Ovary (tissue), 10 donors: ENCODE results near the gene BANK1. TPM values are rescaled to one million over a fixed set of nuclear protein-coding genes. Genes with fewer than 3 reads are reported as not detected.

Source experiments
- DNase-seq, 5 donors: peaks; one replicate each; pipeline ENCODE4 v3.0.0-alpha.2; 2019 to 2020
- H3K27ac ChIP-seq, 2 donors: fragments of 200-600 bp; one replicate each; pipeline versions ENCODE4 v1.5.1 to v1.8.0; 2019 to 2022
- H3K27me3 ChIP-seq: fragments of 200-600 bp; one replicate; pipeline ENCODE4 v1.8.0; 2022
- H3K36me3 ChIP-seq: fragments of 200-600 bp; sonication (generic); one replicate; pipeline ENCODE4 v1.5.1; 2019
- H3K4me1 ChIP-seq: one replicate; pipeline ENCODE4 v1.8.1; 2013; ENCODE audit warnings: mild to moderate bottlenecking, moderate library complexity; ENCODE audit not compliant: insufficient read depth
- H3K4me3 ChIP-seq: fragments of 200-600 bp; sonication (generic); one replicate; pipeline ENCODE4 v1.5.1; 2017
- H3K9me3 ChIP-seq, 2 donors: fragments of 200-600 bp in 1 of 2; sonication (generic) in 1 of 2; one replicate each; pipeline versions ENCODE4 v1.5.1 to v1.8.1; 2013 to 2019; ENCODE audit warnings: mild to moderate bottlenecking in 1 of 2, moderate library complexity in 1 of 2
- EP300 ChIP-seq: sonication (generic); formaldehyde crosslinking; IDR thresholded peaks from one replicate; pipeline ENCODE4 v1.6.1; 2017; ENCODE audit warnings: antibody characterized with exemption
- POLR2A ChIP-seq: fragments of 450-650 bp; IDR thresholded peaks from one replicate; pipeline ENCODE4 v1.6.1; 2017; ENCODE audit warnings: antibody characterized with exemption, mild to moderate bottlenecking, moderate library complexity
- WGBS, 3 donors: extraction: QIAGEN DNeasy Blood & Tissue Kit in 1 of 3; methylation state at CpG; one replicate each; pipeline versions ENCODE4 v1.1.5 to v1.1.7; 2013 to 2017; 5-methylcytosine and 5-hydroxymethylcytosine counted together
- intact Hi-C, 4 donors: fragments of 100-400 bp; cut with DNase I; formaldehyde crosslinking; loops; one replicate each; pipeline versions ENCODE4 v1.11.0 to v1.15.1; 2022 to 2023
- long read RNA-seq, 3 donors: library from polyadenylated mRNA in 2 of 3; unstranded in 2 of 3; transcript quantifications; one replicate each; pipeline ENCODE4 v2.0.0 and lab custom pipeline, GENCODE V29; 2021 to 2026
- polyA plus RNA-seq, 2 donors: library from polyadenylated mRNA; stranded (reverse); fragments of 200-250 nt in 1 of 2; fragments of 350-450 nt in 1 of 2; fragmentation: Illumina TruSeq in 1 of 2; extraction: RNeasy Lipid Tissue Mini Kit (QIAGEN cat#74804) in 1 of 2; gene quantifications; one replicate each; pipeline ENCODE4 v1.2.3, GENCODE V29; 2013 to 2014
- total RNA-seq, 7 donors: library from RNA; depleted of rRNA in 2 of 7; stranded (reverse); fragments of >200 nt in 2 of 7; fragmentation: NEBNext Ultra II Directional in 3 of 7; extraction: Animal tissue kit (Norgen Biotek cat#: 25700) in 3 of 7; gene quantifications; one replicate each; pipeline versions ENCODE4 v1.1.0 to v1.2.4, GENCODE V29; 2016 to 2023
- TF ChIP-seq, protein P1 (sequence below), 3 donors: fragments of 450-650 bp in 2 of 3; fragments of 200-600 bp in 1 of 3; IDR thresholded peaks; one replicate each; pipeline versions ENCODE4 v1.5.1 to v1.8.0; 2016 to 2022; ENCODE audit warnings: antibody characterized with exemption in 3 of 3, mild to moderate bottlenecking in 1 of 3
- donor health status: DM: no; HTN: no; CAD: no; lungs with moderate emphysema.
- donor health status: DM: no; HTN: no; CAD: no.
- donor health status: Bipolar disorder and iron deficiency.
- donor health status: DM: yes; HTN: yes; CAD: no.
- donor health status: DM: no; HTN: no; CAD: no.
- donor health status: DM: yes; HTN: yes; CAD: no.

Gene BANK1, protein sequence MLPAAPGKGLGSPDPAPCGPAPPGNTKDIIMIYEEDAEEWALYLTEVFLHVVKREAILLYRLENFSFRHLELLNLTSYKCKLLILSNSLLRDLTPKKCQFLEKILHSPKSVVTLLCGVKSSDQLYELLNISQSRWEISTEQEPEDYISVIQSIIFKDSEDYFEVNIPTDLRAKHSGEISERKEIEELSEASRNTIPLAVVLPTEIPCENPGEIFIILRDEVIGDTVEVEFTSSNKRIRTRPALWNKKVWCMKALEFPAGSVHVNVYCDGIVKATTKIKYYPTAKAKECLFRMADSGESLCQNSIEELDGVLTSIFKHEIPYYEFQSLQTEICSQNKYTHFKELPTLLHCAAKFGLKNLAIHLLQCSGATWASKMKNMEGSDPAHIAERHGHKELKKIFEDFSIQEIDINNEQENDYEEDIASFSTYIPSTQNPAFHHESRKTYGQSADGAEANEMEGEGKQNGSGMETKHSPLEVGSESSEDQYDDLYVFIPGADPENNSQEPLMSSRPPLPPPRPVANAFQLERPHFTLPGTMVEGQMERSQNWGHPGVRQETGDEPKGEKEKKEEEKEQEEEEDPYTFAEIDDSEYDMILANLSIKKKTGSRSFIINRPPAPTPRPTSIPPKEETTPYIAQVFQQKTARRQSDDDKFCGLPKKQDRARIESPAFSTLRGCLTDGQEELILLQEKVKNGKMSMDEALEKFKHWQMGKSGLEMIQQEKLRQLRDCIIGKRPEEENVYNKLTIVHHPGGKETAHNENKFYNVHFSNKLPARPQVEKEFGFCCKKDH
- 1 to 10 TPM in 2 of 7 donors, under 1 TPM in 5; 0.10 to 3.7 (median 0.36) TPM for total RNA-seq
- polyA plus RNA-seq, result 1 to 10 TPM in 1 of 2 donors, under 1 TPM in 1; 0.10 to 1.0 TPM
- long read RNA-seq, donor 1, partial matches to known transcripts, result 2 of 2 reads
- long read RNA-seq, donor 1, other reads (novel, unspliced or antisense), result 0 of 2 reads
- long read RNA-seq, donor 2, result 0 reads
- long read RNA-seq, donor 3, partial matches to known transcripts, result 0 of 3 reads
- long read RNA-seq, donor 3, other reads (novel, unspliced or antisense), result 0 of 3 reads

DNA sequence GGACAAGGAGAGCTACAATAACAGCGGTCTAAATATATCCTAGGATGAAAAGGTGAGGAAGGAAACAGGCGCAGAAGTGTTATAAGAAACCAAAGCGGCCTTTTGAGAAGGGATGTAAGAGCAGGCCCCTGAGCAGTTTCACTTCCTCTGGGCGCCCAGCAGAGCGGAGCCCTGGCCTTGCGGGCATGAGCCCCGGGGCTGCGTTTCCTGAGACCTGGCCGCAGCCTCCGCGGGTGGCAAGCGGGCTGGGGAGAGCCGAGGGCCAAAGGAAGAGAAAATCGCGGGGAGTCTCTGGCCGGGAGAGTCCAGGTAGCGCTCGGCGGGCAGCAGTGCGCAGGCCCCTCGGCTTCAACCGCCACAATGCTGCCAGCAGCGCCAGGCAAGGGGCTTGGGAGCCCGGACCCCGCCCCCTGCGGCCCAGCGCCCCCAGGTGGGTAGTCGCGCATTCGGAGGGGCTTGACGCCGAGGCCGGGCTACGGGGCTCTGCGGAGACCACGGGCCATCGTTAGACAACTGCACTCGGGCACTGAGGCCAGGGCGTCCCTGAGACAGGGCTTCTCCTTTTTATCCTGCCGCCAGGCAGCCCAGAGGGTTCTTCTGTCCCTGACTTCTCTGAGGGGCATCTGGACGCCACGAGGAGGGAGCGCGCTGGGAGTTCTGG, at the start of gene BANK1:
Gene BANK1 (plus strand): TSS at position 210 of the 661 bp plus-strand sequence. CDS start 151 bp downstream, at position 361.
- WGBS, 3 donors, result 14 to 26% (median 22%) methylated on average over 42 to 44 of the region's 44 CpGs
- no peaks in the 10 kb centered on the region for H3K4me1 ChIP-seq
- H3K9me3 ChIP-seq, result no peaks in the 10 kb centered on the region
- H3K36me3 ChIP-seq, result no peaks in the 10 kb centered on the region
- H3K27me3 ChIP-seq, result no peaks in the 10 kb centered on the region
- intact Hi-C loops, result no loop called here
- H3K27ac ChIP-seq, result no peak within 1 kb of the TSS
- DNase-seq, result peak in 1 of 5 donors; percentile 35
- peak within 1 kb of the TSS; percentile 43 for H3K4me3 ChIP-seq
- no peak for TF ChIP-seq EP300
- TF ChIP-seq, protein P1, sequence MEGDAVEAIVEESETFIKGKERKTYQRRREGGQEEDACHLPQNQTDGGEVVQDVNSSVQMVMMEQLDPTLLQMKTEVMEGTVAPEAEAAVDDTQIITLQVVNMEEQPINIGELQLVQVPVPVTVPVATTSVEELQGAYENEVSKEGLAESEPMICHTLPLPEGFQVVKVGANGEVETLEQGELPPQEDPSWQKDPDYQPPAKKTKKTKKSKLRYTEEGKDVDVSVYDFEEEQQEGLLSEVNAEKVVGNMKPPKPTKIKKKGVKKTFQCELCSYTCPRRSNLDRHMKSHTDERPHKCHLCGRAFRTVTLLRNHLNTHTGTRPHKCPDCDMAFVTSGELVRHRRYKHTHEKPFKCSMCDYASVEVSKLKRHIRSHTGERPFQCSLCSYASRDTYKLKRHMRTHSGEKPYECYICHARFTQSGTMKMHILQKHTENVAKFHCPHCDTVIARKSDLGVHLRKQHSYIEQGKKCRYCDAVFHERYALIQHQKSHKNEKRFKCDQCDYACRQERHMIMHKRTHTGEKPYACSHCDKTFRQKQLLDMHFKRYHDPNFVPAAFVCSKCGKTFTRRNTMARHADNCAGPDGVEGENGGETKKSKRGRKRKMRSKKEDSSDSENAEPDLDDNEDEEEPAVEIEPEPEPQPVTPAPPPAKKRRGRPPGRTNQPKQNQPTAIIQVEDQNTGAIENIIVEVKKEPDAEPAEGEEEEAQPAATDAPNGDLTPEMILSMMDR (IDR thresholded peaks at IDR 0.05), result no peak
- no peak for TF ChIP-seq POLR2A

DNA sequence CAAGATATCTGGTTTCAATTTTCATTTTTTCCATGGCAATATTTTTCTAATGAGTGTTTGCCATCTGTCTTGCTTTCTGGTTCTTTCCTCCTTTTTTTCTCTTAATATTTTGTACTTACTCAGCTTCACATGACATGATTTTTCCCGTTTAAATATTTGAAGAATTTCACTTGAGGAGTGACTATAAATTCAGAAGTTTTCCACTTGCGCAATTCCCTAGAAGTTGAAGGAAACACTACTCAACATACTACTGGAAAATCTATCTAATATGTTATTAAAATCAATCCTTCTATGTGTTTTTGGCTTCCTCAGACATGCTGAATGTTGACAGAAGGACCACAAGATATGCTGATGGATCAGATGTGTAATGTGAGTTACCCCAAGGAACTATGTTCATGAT, 36.8 kb upstream of the BANK1 start:
- TF ChIP-seq EP300, result no peak
- TF ChIP-seq POLR2A, result no peak
- TF ChIP-seq, protein P1 (IDR thresholded peaks at IDR 0.05), result no peak
- intact Hi-C loops, result no loop called here
- WGBS, 3 donors, result 46 to 56% (median 48%) methylated on average over 2 of the region's 2 CpGs
- Histone ChIP-seq H3K36me3 (no peaks in the 10 kb centered on the region), H3K9me3 (no peaks in the 10 kb centered on the region), H3K27ac (no peak overlapping the region), H3K27me3 (no peaks in the 10 kb centered on the region), H3K4me1 (no peaks in the 10 kb centered on the region), H3K4me3 (no peak overlapping the region)
- DNase-seq, result no peak

DNA sequence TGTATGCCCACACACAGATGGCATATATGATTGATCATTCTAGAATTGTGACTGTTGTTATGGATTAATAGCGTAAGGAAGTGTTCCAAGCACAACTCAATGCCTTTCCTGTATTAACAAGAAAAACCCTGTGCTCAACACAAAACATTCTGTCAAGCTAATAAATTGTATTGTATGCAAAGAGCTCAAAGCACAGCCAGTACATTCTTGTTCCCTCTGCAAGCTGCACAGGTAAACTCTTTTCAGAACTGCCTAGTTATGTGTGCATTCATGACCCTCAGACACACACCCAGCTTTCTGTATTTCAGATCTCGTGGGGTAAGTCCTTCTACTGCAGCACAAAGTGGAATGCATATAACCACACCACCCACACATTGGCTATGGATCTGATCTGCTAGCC, 34.3 kb upstream of the BANK1 start:
- 44 to 62% (median 48%) methylated on average over 2 of the region's 2 CpGs for WGBS, 3 donors
- TF ChIP-seq EP300, result no peak
- no peak for TF ChIP-seq POLR2A
- TF ChIP-seq, protein P1 (IDR thresholded peaks at IDR 0.05), result no peak
- no peak overlapping the region for H3K4me3 ChIP-seq
- no peaks in the 10 kb centered on the region for H3K9me3 ChIP-seq
- no peaks in the 10 kb centered on the region for H3K4me1 ChIP-seq
- no peak overlapping the region for H3K27ac ChIP-seq
- H3K27me3 ChIP-seq, result no peaks in the 10 kb centered on the region
- no peaks in the 10 kb centered on the region for H3K36me3 ChIP-seq
- intact Hi-C loops, result no loop called here
- no peak for DNase-seq

DNA sequence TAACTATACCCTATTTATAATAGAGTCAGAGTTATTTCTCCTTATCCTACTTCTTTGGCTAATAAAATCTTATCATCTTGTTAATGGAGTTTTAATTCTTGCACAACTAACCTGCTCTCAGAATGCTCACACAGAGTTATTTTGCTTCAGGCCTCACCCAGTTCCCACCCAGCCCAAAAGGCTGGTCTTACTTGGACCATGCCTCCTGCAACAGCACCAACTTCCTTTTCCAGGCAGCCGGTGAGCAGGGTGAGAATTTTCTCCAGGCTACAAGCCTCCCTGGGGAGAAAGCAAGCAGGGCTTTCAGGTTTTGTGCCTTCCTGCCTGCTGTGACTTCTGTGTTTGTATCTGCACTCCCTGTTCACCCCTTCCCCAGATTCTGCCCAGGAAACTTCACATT, 29.1 kb upstream of the BANK1 start:
- Histone ChIP-seq H3K4me1 (no peaks in the 10 kb centered on the region), H3K4me3 (no peak overlapping the region), H3K27ac (no peak overlapping the region), H3K36me3 (no peaks in the 10 kb centered on the region), H3K27me3 (no peaks in the 10 kb centered on the region), H3K9me3 (no peaks in the 10 kb centered on the region)
- TF ChIP-seq POLR2A, result no peak
- intact Hi-C loops, result no loop called here
- WGBS, 3 donors, result 59 to 62% (median 61%) methylated on average over 1 of the region's 1 CpG
- no peak for DNase-seq
